ENCODE measurements around the gene EDN2.

DNA sequence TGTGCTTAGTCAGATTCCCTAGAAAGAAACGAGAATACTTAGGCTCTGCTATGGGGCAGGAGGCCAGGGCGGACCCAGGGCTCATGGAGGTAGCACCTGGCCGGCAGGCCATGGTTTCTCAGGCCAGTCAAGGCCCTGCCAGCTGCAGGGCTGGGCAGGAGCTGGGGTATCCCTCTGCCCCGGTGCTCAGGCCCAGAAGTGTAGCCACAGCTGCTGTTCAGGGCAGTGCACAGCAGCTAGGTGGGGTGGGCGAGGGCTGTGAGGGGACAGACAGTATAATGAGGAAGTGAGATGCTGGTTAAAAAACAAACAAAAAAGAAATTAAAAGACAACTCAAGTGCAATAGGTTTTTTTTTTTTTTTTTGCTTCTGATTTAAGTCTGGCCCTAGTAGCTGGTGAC lies 34.0 kb upstream of the EDN2 start:
- TF ChIP-seq REST (IDR thresholded peaks at IDR 0.05; ENCODE audit: borderline replicate concordance) (no peak), TAF1 (IDR thresholded peaks at IDR 0.05; ENCODE audit: low read depth) (no peak), SMC3 (conservative IDR thresholded peaks at IDR 0.05; ENCODE audit: poor library complexity) (no peak), EZH2 (IDR thresholded peaks at IDR 0.05; ENCODE audit: borderline replicate concordance, insufficient read depth, low read length, poor library complexity, severe bottlenecking) (no peak), EP300 (conservative IDR thresholded peaks at IDR 0.05; ENCODE audit: poor library complexity, severe bottlenecking) (no peak)
- TF ChIP-seq, protein P1, sequence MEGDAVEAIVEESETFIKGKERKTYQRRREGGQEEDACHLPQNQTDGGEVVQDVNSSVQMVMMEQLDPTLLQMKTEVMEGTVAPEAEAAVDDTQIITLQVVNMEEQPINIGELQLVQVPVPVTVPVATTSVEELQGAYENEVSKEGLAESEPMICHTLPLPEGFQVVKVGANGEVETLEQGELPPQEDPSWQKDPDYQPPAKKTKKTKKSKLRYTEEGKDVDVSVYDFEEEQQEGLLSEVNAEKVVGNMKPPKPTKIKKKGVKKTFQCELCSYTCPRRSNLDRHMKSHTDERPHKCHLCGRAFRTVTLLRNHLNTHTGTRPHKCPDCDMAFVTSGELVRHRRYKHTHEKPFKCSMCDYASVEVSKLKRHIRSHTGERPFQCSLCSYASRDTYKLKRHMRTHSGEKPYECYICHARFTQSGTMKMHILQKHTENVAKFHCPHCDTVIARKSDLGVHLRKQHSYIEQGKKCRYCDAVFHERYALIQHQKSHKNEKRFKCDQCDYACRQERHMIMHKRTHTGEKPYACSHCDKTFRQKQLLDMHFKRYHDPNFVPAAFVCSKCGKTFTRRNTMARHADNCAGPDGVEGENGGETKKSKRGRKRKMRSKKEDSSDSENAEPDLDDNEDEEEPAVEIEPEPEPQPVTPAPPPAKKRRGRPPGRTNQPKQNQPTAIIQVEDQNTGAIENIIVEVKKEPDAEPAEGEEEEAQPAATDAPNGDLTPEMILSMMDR (IDR thresholded peaks at IDR 0.05; ENCODE audit: poor library complexity, severe bottlenecking) = no peak
